ENCODE data around the gene MCTP1.

Gene MCTP1

GRCh38 chr5:95113489-95113888 lies 171.4 kb downstream of the MCTP1 start:
- no peak for DNase-seq

DNA sequence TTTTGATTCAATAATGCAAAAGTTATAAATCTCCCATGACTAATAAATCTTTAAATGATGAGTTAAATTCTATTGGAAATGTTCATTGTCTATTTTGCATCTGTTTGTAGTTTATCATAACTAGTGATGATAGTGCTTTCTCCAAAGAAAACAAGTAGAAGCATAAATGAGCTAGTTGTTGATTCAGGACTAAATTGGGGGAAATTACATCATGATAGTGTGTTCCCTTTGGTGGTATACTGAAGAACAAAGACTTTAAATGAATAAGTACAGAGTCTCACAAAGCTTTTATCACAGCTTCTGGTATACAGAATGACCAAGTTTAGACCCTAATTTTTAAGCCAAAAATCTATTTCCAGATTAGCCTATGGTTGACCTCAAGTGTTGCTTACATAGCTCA lies 173.8 kb downstream of the MCTP1 start:
- no peak for DNase-seq

DNA sequence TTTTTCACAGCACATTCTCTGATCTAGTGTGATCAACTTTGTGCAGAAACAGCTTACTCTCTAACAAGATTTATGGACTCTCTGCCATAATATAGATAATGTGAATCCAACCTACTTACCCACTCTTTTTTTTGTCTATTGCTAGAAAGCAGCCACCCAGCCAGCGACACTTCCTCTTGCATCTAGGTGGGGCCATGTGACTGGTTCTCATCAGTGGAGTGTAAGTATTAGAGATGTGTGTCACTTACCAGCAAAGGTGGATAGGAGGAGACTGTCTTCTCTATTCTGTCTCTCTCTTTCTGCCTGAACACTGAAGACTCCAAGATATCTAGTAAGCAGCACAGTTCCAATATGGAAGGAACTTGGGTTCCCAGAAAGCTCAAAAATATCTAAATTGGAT lies 174.8 kb downstream of the MCTP1 start:
- DNase-seq: no peak

DNA sequence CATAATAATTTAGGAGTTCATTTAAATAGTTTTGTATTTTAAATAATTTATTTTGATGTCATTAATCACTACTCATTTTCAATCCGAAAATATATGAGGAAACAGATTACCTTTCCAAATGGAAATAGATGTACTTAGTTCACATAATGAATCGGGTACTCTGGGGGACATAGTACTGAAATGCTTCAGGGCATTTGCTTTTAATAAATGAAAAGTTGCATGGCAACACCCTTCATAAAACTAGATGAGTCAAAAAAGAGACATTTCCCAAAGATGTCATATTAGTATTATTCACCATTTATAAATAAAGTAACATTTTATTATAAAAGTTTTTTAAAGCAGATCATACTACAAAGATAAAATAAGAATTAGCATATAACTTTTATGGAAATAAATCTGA lies 177.8 kb downstream of the MCTP1 start:
- DNase-seq: no peak

DNA sequence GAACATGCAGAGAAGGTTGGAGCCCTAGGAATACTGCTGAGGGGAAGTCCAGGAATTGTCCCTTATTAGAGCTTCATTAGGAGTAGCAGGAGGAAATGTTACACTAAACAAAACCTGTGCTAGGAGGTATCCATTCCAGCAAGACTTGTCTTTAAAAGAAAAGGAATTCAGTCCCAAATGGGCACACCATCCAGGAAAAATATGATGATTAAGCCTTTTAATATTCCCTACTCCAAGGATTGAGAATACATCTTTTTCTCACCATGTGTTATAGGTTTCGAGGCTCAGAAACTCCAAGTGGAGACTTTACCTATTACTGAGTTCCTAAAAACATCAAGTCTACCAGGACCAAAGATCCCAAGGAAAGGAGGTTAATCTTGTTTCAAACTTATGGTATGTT lies 179.3 kb downstream of the MCTP1 start:
- DNase-seq: no peak

GRCh38 chr5:95102687-95103086 lies 182.2 kb downstream of the MCTP1 start:
- no peak for DNase-seq

- no peak for DNase-seq
These were observed 182.8 kb downstream of the MCTP1 start for GRCh38 chr5:95102080-95102479.

DNA sequence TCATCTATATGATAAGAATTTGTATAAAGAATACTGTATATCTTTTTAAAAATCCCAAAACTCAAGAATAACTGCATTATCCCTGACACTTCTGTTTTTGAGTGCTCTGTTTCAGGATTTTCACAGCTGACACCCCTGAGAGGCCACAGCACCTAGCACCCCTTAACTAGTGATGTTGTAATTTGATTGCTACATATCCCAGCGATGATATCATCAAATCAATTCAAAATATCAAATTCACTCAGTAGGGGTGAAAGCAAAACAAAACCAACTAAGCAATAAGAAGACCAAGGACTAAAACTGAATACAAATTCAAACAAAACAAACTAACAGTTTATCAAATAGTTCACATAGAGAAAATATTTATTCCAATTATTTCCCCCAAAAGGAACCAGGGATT lies 184.3 kb downstream of the MCTP1 start:
- DNase-seq: no peak

- DNase-seq: no peak
These were observed 186.9 kb downstream of the MCTP1 start for GRCh38 chr5:95098012-95098411.

- no peak for DNase-seq
These were observed 191.7 kb downstream of the MCTP1 start for GRCh38 chr5:95093211-95093610.

DNA sequence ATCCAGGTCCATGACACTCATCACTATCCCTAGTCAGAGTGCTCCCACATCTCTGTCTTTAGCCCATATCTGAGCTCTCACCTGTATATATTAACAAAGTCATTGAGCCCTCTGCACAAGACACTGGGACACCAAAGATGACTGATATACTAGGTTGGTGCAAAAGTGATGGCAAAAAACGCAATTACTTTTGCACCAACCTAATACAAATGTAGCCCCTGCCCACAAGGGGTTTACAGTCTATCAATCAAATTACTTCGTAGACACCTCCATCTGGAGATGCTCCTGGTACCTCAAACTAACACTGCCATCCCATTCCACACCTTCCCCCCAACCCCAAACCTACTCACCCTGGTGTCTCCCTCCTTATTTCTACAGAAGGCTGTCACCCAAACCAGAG lies 194.1 kb downstream of the MCTP1 start:
- DNase-seq: no peak

DNA sequence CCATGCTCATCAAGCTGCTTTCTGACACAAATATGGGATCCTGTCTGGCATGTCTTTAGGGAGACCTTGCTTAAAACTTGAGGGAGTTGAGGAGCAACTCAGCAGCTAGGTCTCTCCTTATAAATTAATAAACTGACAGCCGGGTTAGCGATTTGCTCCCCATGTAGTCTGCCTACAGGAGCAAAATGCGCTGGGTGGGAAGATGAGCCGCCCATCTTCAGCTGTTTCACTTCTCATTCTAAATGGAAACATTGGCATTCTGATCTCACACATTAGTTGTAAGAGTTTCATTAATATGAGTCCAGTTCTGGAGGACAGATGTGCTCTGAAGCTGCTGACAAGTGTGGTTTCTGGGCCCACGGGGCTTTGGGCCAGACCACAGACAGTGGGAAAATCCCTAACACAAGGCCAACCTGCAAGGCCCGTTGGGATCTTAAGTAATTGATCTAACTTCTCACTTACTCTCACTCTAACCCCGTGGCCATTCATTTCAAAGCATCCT lies 197.0 kb downstream of the MCTP1 start:
- DNase-seq: no peak

DNA sequence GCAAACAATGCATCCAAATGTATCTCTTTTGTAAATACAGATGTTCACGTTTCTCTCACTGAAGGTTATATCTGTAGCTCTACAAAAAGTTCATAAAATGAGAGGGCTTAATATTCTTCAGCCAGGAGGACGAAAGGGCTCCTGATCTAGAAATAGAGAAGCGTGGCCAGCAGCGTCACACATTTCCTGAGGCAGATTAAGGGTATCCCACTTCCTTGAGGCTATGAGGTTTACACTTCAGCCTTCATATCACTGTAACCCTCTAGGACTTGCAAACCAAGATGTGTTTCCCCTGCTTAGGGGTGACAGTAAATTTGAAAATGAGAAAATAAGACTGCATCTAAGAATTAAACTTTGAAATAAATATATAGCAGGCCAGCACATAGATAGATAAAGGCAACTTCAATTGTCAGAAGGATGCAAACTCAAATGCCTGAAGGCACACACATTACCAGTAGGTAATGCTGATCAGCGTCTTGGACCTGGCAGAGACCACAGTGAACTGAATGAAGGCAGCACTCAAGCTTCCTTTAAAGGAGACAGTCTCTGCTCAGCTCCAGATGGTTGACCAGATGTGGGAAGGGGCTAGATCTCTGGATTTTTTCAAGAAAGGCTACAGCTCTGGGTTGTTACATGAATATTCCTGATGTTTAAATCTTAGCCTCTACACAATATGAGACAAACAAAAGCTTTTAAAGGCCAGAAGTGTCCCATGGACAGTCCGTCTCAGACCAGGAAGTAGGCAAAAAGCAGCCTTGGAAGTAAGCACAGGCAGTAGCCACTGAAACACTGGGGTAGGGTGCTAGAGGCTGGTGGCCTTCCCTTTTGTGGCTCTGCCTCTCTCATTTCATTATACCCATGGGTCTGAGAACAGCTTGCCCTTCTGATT lies 197.7 kb downstream of the MCTP1 start:
- DNase-seq: no peak

GRCh38 chr5:95084757-95085156 lies 200.1 kb downstream of the MCTP1 start:
- no peak for DNase-seq

GRCh38 chr5:95083606-95084005 lies 201.3 kb downstream of the MCTP1 start:
- DNase-seq: no peak

DNA sequence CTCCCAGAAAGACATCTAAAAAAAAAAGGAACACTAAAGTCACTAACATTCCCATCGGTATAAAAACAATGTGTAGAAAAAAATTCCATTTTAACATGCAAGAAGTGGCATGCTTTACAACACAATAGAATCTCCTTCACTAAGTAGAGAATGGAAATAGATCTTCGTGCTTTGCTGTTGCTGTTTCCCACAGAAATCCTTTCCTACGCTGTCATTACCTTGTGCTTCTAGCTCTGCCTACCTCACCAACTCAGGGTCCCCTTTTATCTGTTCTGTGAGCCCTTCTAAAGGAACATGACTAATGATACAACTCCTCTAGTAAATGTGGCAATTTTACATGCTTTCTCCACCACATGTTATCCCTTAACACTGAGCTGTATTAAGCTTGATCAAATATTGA lies 202.9 kb downstream of the MCTP1 start:
- no peak for DNase-seq

GRCh38 chr5:95081500-95081960 lies 203.4 kb downstream of the MCTP1 start:
- no peak for DNase-seq

- DNase-seq: no peak
These were observed 204.5 kb downstream of the MCTP1 start for GRCh38 chr5:95080441-95080840.

DNA sequence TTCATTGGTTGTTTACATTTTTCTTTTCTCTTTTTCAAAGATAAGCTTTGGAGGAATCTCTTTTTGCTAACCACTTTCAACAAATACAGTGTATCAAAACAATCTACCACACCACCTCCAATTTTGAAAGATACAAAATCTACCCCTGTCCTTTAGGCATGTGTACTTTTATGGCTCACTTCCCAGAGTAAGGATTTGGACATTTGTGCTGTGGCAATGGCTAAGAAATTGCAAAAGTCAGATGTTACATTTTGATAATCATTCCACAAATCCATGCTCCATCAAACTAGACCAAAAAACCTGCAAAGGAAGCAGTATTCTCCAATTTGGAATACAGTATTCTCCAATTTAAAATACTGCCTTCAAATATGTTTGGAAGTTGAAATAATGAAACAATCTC lies 204.9 kb downstream of the MCTP1 start:
- no peak for DNase-seq

GRCh38 chr5:95078868-95079267 lies 206.0 kb downstream of the MCTP1 start:
- no peak for DNase-seq

DNA sequence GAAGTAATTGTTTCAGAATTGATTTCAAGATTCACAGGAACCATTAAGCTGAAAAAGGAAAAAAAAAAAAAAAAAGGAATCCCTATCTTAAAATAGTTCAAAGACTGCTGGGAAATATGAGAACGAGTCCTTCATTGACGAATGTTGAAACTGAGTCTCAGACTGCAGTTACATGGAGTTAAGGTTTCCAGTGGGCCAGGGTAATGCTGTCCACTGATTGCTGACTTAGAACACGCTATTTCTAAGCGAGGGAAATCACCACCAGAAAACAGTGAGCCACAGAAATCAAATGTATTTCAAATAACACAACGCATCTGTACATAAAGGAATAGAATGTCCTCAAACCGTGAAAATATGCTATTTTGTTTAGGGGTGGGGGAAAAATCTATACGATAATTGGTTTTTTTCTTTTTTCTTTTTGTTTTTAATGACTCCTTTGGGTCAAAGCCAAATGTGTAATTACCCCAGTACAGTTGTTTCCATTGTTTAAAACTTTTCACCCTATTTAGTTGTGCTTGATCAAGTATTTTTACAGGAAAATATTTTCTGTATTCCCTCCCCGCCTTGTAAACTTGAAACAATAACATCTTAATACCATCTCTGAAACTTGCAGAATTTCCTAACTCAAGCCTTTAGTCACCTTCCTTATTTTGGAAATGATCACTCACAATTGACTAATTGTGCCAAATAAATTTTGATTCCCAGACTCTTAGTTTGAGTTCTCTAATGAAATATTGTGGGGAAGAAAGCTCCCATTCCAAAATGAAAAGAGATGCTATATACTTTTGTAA lies 208.3 kb downstream of the MCTP1 start:
- no peak for DNase-seq

GRCh38 chr5:95075111-95075510 lies 209.8 kb downstream of the MCTP1 start:
- no peak for DNase-seq

DNA sequence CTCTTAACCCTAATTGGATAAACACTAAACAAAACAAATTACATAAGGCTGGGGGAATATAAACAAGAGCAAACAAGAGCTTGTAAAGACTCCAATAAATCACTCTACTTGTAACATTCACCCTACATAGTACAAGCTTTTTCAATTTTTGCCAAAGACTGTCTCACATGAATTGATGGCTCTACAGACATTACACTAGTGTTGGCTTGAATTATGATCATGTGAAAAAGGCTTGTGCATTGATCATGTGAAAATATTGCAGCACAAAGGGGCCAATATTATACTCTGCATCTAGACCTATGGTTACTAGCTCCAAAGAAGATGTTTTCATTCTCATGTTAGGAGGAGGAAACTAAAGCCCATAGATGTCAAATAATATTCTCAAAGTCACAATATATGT lies 212.6 kb downstream of the MCTP1 start:
- no peak for DNase-seq

DNA sequence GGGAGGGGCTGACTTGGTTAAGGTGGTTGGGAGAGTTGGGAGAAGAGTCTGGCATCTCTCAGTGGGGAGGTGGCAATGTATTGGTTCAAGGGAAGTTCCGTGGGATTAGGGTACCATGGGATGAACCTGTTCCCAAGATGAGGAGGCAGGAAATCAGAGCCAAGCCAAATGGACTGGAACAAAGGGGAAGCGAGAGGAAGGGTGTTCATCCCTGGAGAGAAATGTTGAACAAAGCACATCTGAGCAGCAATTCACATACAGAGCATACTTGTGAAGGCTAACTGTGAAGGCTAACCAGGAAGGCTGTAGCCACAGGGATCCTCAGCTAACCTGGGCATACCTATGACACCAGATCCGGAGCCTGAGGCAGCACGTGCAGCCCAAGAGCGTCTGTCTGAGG lies 214.0 kb downstream of the MCTP1 start:
- no peak for DNase-seq
